ENCODE results near the gene VANGL2.

DNA sequence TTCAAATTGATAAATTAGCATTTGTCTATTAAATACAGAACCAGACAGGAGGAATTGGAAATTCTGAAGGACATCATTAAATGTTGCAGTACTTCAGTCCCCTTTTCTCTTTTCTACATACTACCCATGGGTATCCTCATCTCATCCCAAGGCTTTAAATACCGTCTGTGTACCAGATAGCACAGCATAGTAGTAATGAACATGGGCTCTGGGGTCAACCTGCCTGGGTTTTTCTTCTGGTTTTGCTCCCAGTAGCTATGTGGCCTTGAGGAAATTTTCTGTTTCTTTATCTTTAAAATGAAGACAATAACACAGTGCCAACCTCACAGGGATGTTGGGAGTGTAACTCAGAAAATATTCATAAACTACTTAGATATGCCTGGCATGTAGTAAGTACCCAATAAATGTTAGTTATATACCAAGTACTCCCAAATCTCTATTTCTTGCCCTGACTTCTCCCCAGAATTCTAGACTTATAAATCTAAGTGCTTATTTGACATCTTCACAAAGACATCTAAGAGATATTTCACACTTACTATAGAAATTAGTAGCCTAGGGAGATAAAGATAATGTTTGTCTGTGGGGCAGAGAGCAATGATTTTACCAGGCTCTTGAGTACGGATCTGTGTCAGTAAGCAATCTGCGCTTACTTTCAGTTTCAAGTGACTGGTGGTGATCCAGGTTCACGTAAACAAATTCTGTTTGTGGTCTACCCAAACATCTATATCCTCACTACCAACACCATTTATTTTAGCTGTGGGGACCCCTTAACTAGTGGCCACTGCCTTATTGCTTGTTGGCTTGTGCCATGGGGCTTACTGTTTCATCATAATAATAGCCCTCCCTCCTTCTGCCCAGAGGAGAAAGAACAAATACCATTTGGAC lies 37.3 kb downstream of the VANGL2 start:
- TF ChIP-seq, protein P1, sequence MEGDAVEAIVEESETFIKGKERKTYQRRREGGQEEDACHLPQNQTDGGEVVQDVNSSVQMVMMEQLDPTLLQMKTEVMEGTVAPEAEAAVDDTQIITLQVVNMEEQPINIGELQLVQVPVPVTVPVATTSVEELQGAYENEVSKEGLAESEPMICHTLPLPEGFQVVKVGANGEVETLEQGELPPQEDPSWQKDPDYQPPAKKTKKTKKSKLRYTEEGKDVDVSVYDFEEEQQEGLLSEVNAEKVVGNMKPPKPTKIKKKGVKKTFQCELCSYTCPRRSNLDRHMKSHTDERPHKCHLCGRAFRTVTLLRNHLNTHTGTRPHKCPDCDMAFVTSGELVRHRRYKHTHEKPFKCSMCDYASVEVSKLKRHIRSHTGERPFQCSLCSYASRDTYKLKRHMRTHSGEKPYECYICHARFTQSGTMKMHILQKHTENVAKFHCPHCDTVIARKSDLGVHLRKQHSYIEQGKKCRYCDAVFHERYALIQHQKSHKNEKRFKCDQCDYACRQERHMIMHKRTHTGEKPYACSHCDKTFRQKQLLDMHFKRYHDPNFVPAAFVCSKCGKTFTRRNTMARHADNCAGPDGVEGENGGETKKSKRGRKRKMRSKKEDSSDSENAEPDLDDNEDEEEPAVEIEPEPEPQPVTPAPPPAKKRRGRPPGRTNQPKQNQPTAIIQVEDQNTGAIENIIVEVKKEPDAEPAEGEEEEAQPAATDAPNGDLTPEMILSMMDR (IDR thresholded peaks at IDR 0.05), result no peak
- no peak for TF ChIP-seq POLR2A (IDR thresholded peaks at IDR 0.05)
